HCT116 (cell line): ENCODE data around the gene HERPUD1. TPM values are rescaled to one million over a fixed set of nuclear protein-coding genes. Genes with fewer than 3 reads are reported as not detected.

ENCODE experiments used
- ATAC-seq: fragments of 200-7000 bp; cut with Tn5 transposase; 2 replicates; pipeline ENCODE4 v1.9.1; 2020; ENCODE audit warnings: mild to moderate bottlenecking, moderate library complexity
- BruUV-seq: library from RNA; stranded (reverse); fragments of 400-500 nt; replicated peaks from 2 replicates; lab custom pipeline; 2021; lab: Mats Ljungman, UMichigan
- CTCF ChIA-PET: fragments of 300-600 bp; sonication (Branson Sonifier 250); formaldehyde crosslinking; loops from one replicate; lab custom pipeline; 2021; ENCODE audit warnings: antibody characterized with exemption; lab: Charles Lee
- POLR2A ChIA-PET: fragments of 300-600, 350-600 bp; sonication (Branson Sonifier 250); formaldehyde crosslinking; loops from one replicate; lab custom pipeline; 2021; ENCODE audit warnings: antibody characterized with exemption; lab: Charles Lee
- RAD21 ChIA-PET, 2 experiments: fragments of 300-600 bp; sonication (Branson Sonifier 250); formaldehyde crosslinking; loops; one replicate each; lab custom pipeline; 2023; ENCODE audit warnings: low total read pairs in 2 of 2; ENCODE audit not compliant: uncharacterized antibody in 2 of 2, unreplicated experiment in 2 of 2, low non-redundant PET in 1 of 2; lab: Charles Lee
- DNase-seq: peaks from one replicate; pipeline ENCODE4 v3.0.0-alpha.2; 2010; ENCODE audit warnings: low read depth, low spot score
- H2AFZ ChIP-seq: fragments of 200-600 bp; shearing (Covaris generic), sonication (generic); 2 replicates; pipeline ENCODE4 v1.6.1; 2017; ENCODE audit warnings: low read depth, mixed run types, mixed read lengths, antibody characterized with exemption, low read length; ENCODE audit not compliant: poor library complexity, severe bottlenecking
- H3K27ac ChIP-seq: 2 replicates; pipeline ENCODE4 v1.5.1; 2012; ENCODE audit warnings: low read depth, low read length
- H3K27me3 ChIP-seq: fragments of 200-600 bp; sonication (generic); 2 replicates; pipeline ENCODE4 v1.6.1; 2016; ENCODE audit warnings: mixed run types, low read length, mixed read lengths; ENCODE audit not compliant: insufficient read depth
- H3K36me3 ChIP-seq, 2 experiments: fragments of 200-500 bp in 1 of 2; fragments of 200-600 bp in 1 of 2; sonication (Bioruptor generic) in 1 of 2; sonication (generic) in 1 of 2; 2 replicates each; pipeline versions ENCODE4 v1.5.1 to v1.6.1; 2014 to 2016; ENCODE audit warnings: low read length in 2 of 2, inconsistent platforms in 1 of 2, mixed read lengths in 1 of 2, mixed run types in 1 of 2; ENCODE audit not compliant: insufficient read depth in 2 of 2, control insufficient read depth in 1 of 2
- H3K4me1 ChIP-seq, 2 experiments: fragments of 200-600 bp in 1 of 2; sonication (generic) in 1 of 2; 2 replicates each; pipeline versions ENCODE4 v1.5.1 to v1.6.1; 2012 to 2017; ENCODE audit warnings: low read length in 2 of 2, inconsistent platforms in 1 of 2, mild to moderate bottlenecking in 1 of 2, mixed read lengths in 1 of 2, mixed run types in 1 of 2, moderate library complexity in 1 of 2; ENCODE audit not compliant: insufficient read depth in 2 of 2, control insufficient read depth in 1 of 2
- H3K4me2 ChIP-seq: fragments of 200-600 bp; sonication (generic); 2 replicates; pipeline ENCODE4 v1.6.1; 2017; ENCODE audit warnings: mixed run types, low read length, mixed read lengths
- H3K4me3 ChIP-seq, 2 experiments: fragments of 200-600 bp in 1 of 2; sonication (generic) in 1 of 2; replicated peaks in 1 of 2; 2 replicates each; pipeline ENCODE4 v1.5.1; 2011 to 2016; ENCODE audit warnings: low read length in 2 of 2, control low read depth in 1 of 2, low read depth in 1 of 2, mild to moderate bottlenecking in 1 of 2, mixed read lengths in 1 of 2, mixed run types in 1 of 2
- H3K79me2 ChIP-seq: fragments of 200-600 bp; sonication (generic); 2 replicates; pipeline ENCODE4 v1.6.1; 2017; ENCODE audit warnings: mild to moderate bottlenecking, mixed run types, low read length, moderate library complexity, mixed read lengths; ENCODE audit not compliant: insufficient read depth
- H3K9ac ChIP-seq: fragments of 200-600 bp; sonication (generic); 2 replicates; pipeline ENCODE4 v1.6.1; 2016; ENCODE audit warnings: low read length, mixed read lengths
- H3K9me2 ChIP-seq: fragments of 200-600 bp; sonication (generic), shearing (Covaris generic); 2 replicates; pipeline ENCODE4 v1.6.1; 2017; ENCODE audit warnings: mixed run types, mild to moderate bottlenecking, moderate library complexity; ENCODE audit not compliant: insufficient read depth
- H3K9me3 ChIP-seq, 2 experiments: fragments of 200-500 bp in 1 of 2; fragments of 200-600 bp in 1 of 2; sonication (Bioruptor generic) in 1 of 2; sonication (generic) in 1 of 2; 2 replicates each; pipeline ENCODE4 v1.6.1; 2014 to 2017; ENCODE audit warnings: low read length in 2 of 2, mixed read lengths in 2 of 2, inconsistent platforms in 1 of 2, low read depth in 1 of 2, mild to moderate bottlenecking in 1 of 2, mixed run types in 1 of 2, moderate library complexity in 1 of 2; ENCODE audit not compliant: control insufficient read depth in 1 of 2, insufficient read depth in 1 of 2
- H4K20me1 ChIP-seq: fragments of 200-600 bp; sonication (generic), shearing (Covaris generic); 2 replicates; pipeline ENCODE4 v1.6.1; 2017; ENCODE audit warnings: mixed run types, mild to moderate bottlenecking, moderate library complexity; ENCODE audit not compliant: insufficient read depth
- CEBPB ChIP-seq: IDR thresholded peaks from 2 replicates; pipeline ENCODE4 v1.6.1; 2012; ENCODE audit warnings: low read depth
- EZH2 ChIP-seq: fragments of 200-600 bp; sonication (generic); IDR thresholded peaks from 2 replicates; pipeline ENCODE4 v1.6.1; 2017; ENCODE audit warnings: antibody characterized with exemption, mixed run types
- EZH2phosphoT487 ChIP-seq: fragments of 200-600 bp; IDR thresholded peaks from 2 replicates; pipeline ENCODE4 v1.6.1; 2018; ENCODE audit warnings: antibody characterized with exemption, borderline replicate concordance
- REST ChIP-seq: IDR thresholded peaks from 2 replicates; pipeline ENCODE4 v1.6.1; 2012; ENCODE audit warnings: low read depth
- TCF7L2 ChIP-seq: IDR thresholded peaks from 2 replicates; pipeline ENCODE4 v1.7.0; 2011; ENCODE audit warnings: borderline replicate concordance, inconsistent platforms; ENCODE audit not compliant: insufficient read depth, insufficient read length; ENCODE audit errors: extremely low read depth
- ZBTB33 ChIP-seq: IDR thresholded peaks from 2 replicates; pipeline ENCODE4 v1.6.1; 2011; ENCODE audit warnings: mild to moderate bottlenecking, low read length, moderate library complexity; ENCODE audit not compliant: insufficient replicate concordance; ENCODE audit errors: extremely low read depth
- ZNF274 ChIP-seq: fragments of 200-500 bp; sonication (Bioruptor generic); IDR thresholded peaks from 2 replicates; pipeline ENCODE4 v1.6.1; 2014; ENCODE audit warnings: mild to moderate bottlenecking, low read depth, low read length, inconsistent platforms
- intact Hi-C: fragments of 100-400 bp; cut with micrococcal nuclease; formaldehyde crosslinking; loops from 2 replicates; pipeline ENCODE4 v1.10.0; 2022
- total RNA-seq: library from RNA; stranded (reverse); gene quantifications from one replicate; pipeline ENCODE4 v1.2.1, GENCODE V29; 2021; ENCODE audit not compliant: unreplicated experiment

The HERPUD1 gene
- total RNA-seq, 1 experiment from 2014 or later: 113 TPM

GRCh38 chr16:56966093-56966475 lies 34.1 kb downstream of the HERPUD1 start (continued):
- no peak for TF ChIP-seq ZBTB33
- TF ChIP-seq EZH2: no peak
- no peak for TF ChIP-seq REST
- TF ChIP-seq EZH2phosphoT487: no peak
- TF ChIP-seq, all 23 proteins: peak for 0

- BruUV-seq: no TSS peak
- Histone ChIP-seq H3K4me1 (peaks cover 7 to 15% of the 10 kb centered on the region in 2 experiments; a peak in 3 of 4 replicates), H3K9ac (no peak overlapping the region), H3K36me3 (no peaks in the 10 kb centered on the region), H3K27ac (no peak overlapping the region), H2AFZ (no peak overlapping the region), H3K4me2 (no peak overlapping the region), H4K20me1 (no peaks in the 10 kb centered on the region), H3K79me2 (no peaks in the 10 kb centered on the region), H3K9me2 (no peaks in the 10 kb centered on the region), H3K4me3 (no peak overlapping the region), H3K9me3 (no peaks in the 10 kb centered on the region), H3K27me3 (no peaks in the 10 kb centered on the region)
- ATAC-seq (no peak), DNase-seq (no peak)
- ChIA-PET RAD21 (interaction anchor here in 1 of 2 experiments (0.7 kb wide), 1 partner anchor 17 kb away, joined by 3 read pairs; no protein-coding TSS in a partner anchor), POLR2A (no interaction called here), CTCF (interaction anchor here (0.7 to 1.2 kb wide), 2 partner anchors 10 to 14 kb away, joined by 3 read pairs; no protein-coding TSS in a partner anchor)
- TF ChIP-seq REST: no peak
- no peak for TF ChIP-seq ZNF274
- no peak for TF ChIP-seq CEBPB
- no peak for TF ChIP-seq TCF7L2
- intact Hi-C loops: no loop called here
Measured at GRCh38 chr16:56967733-56968132, 35.8 kb downstream of the HERPUD1 start.
